HG03565 (cell line): ENCODE results near the gene FGGY.
"Not testable (repeated sequence)": the region's sequence is repeated elsewhere in the genome, so short reads cannot be mapped to it uniquely, and the experiment has no call there.

ENCODE experiments used
- ATAC-seq: cut with Tn5 transposase; IDR thresholded peaks from one replicate; pipeline ENCODE4 v1.9.1; 2021; ENCODE audit warnings: mild to moderate bottlenecking, moderate library complexity; ENCODE audit not compliant: unreplicated experiment

Gene FGGY

DNA sequence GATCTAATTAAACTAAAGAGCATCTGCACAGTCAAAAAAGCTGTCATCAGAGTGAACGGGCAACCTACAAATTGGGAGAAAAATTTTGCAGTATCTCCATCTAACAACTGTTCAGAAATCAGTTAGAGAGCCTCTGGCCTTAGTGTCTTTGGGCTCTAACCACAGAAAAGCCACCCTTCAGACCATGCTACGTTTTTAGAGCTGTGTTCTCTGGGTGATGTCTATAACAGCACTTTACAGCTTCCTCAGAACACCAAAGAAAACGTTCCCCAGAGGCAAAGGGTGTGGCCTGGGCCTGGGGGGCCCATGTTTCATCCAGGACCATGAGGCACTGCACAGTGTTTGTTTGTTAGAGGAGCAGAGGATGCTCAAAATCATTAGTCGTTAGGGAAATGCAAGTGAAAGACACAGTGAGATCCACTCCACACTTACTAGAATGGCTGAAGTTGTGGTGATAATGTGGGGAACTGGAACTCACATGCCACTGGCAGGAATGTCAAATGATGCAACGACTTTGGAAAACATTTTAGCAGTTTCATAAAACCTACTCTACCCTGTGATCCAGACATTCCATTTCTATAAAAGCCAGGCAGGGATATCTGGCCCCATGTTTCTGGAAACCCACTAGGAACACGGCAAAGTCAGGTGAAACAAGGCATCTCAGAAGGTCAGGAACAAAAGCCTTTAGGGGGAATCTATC is 267.4 kb downstream of the FGGY start:
- no peak for ATAC-seq

DNA sequence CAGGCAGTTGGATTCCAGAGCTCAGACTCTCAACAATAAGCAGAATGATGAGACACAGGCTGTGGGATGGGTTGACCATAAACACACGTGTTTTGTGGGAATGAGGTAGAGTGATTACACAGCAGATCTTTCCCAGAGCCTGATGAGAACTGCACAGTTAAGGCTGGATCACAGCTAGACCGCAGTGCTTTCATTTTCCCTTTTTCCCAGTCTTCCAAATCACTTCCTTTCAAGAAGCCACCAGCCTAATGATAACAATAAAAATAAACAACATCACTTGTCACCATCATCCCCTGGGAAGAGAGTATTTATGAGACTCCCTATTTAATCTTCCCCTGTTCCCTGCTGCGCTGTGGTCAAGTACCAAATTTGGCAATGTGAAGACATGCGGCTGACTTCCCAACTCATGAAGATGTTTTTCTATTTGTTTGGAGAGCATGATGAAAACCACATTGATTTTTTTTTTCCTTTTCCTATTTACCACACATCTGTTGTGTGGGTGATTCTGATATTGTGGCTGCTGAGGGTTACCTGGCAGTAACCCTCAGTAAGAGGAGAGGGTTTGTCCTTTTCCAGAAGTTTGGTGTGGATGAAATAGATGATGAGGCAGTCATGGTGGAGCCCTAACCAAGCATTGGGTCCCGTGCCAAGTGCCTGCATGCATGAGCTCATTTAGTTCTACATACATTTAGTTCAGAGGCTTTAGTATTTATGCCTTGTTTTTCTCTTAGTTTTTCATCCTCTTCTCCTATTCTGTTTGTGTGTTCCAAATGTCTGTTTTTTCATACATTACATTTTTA is 268.9 kb downstream of the FGGY start:
- ATAC-seq: no peak

DNA sequence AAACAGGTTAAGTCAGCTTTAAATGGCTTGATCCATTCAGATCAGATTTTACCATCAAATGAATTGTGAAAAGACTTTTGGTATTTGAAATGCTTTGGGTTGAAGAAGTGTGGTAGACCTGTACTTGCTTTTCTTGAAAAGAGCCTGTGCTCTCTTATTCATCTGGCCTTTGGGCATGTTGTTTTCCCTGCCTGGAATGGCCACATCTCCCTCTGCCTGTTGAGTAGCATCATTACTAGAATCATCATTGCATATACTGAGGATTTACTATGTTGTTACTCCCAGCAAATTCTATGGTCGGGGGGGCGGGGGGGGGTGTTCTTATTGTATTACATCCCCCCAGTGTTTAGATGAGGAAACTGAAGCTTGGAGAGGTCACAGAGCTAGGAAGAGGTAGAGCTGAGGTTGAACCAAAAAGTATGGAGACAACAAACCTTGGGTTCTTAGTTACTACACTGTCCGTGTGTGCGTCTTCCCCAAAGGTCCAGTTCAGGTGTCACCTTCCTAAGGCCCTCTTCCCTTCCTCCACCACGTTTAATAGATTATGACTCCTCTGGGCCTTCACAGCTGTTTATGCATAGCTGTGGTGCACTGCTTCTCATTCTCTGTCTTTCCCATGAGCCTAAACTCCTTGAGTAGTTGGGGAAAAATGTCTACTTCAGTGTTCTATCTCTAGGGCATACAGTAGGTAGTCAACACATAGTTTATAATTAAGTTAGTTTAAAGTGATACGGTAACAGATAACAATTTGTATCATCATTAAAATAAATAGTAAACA is 271.5 kb downstream of the FGGY start:
- no peak for ATAC-seq

DNA sequence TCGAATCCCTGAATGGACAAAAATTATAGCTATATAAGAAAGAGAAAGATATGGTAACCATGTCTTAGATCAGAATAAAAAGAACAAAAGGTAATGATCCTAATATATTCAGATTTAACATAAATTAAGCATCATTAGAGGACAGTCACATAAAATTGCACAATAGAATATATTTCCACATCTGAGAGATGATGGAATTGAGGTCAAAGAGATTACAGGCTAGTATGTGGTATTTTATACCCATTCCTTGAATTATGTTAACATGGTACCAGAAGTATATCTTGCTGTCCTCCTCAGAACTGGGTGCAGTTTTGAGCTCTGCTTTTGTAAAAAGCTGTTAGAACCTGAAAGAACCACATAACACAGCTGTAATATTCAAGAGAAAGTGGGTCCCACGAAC is 272.3 kb downstream of the FGGY start:
- ATAC-seq: no peak

DNA sequence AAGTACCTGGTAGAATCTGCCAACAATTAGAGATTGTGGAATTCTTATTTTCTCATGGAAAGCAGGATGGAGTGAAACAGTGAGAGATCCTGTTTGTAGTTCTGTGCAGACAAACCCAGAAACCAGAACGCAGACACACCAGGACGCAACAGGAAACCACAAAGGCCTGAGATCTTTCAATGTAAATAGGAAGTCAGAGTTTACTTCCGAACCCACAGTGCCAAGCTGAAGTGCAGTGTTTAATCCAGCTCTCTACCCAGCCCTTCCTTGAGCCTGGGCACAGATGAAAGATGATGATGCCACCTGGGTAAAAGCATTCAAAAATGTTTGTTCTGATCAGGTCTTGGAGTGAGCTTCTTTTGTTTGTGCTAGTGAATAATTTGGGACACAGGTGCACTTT is 273.6 kb downstream of the FGGY start:
- peak; percentile 77 for ATAC-seq

- ATAC-seq: no peak
Observed at GRCh38 chr1:59574085-59574484, 277.2 kb downstream of the FGGY start.

- peak; percentile 80 for ATAC-seq
Observed at GRCh38 chr1:59577774-59578173, 280.9 kb downstream of the FGGY start.

- no peak for ATAC-seq
Observed at GRCh38 chr1:59579222-59579621, 282.3 kb downstream of the FGGY start.

DNA sequence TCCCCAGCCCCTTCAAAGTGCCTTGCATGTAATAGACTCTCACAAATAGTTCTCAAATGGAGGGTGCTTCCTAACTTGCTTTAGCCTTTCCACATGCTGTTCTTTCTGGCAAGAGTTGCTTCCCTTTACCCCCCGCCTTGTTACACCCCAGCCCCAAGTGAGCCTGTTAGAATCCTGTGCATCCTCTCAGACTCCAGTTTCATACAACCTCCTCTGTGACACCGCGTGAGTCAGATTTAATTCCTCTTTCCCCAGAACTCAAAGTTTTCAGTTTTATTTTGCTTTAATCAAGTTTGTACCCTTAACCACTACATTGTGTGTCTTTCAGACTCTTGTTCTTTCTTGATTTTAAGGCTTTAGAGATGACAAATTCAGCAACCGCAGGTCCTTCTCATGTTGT is 283.4 kb downstream of the FGGY start:
- ATAC-seq: no peak

DNA sequence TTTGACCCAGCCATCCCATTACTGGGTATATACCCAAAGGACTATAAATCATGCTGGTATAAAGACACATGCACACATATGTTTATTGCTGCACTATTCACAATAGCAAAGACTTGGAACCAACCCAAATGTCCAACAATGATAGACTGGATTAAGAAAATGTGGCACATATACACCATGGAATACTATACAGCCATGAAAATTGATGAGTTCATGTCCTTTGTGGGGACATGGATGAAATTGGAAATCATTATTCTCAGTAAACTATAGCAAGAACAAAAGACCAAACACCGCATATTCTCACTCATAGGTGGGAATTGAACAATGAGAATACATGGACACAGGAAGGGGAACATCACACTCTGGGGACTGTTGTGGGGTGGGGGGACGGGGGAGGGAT is 295.5 kb downstream of the FGGY start:
- ATAC-seq: not testable (repeated sequence)

- ATAC-seq: no peak
Observed at GRCh38 chr1:59592924-59593323, 296.0 kb downstream of the FGGY start.

GRCh38 chr1:59593798-59594790 is 297.2 kb downstream of the FGGY start:
- no peak for ATAC-seq

DNA sequence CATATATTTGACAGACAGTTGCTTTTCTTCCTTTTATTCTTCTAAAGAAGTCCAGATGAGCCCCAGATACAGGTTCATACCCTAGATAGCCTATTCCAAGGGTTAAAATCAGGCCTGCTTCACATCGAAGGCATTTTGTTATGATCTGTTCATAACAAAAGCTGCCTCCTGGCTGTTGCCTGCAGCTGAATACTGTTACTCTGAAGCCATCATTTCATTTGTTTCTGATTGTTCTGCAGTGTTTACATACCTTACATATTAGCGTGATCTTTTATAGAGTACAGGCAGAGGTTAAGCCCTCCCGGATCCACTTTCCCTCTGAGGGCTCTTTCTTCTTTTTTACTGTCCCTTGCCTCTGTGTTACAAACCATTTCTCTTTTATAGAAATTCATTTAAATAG is 298.9 kb downstream of the FGGY start:
- no peak for ATAC-seq

GRCh38 chr1:59596432-59596831 is 299.5 kb downstream of the FGGY start:
- no peak for ATAC-seq

- no peak for ATAC-seq
Observed at GRCh38 chr1:59596956-59597355, 300.1 kb downstream of the FGGY start.

- ATAC-seq: no peak
Observed at GRCh38 chr1:59597420-59598119, 300.7 kb downstream of the FGGY start.

DNA sequence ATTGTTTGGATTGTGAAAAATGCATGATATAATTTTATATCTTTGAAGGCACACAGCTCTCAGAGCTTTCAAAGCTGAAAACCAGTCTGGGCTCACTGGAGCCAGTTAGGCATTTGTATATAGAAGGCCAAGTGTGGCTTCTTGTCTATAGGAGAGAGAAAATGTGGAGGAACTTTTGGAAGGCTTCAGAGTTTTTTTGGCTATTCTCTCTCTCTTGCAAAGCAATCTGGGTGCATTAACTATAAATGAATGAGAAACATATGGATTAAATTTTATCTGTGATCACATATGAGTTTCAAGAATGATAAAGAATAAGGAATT is 301.2 kb downstream of the FGGY start:
- ATAC-seq: no peak

GRCh38 chr1:59601041-59601441 is 304.1 kb downstream of the FGGY start:
- no peak for ATAC-seq

DNA sequence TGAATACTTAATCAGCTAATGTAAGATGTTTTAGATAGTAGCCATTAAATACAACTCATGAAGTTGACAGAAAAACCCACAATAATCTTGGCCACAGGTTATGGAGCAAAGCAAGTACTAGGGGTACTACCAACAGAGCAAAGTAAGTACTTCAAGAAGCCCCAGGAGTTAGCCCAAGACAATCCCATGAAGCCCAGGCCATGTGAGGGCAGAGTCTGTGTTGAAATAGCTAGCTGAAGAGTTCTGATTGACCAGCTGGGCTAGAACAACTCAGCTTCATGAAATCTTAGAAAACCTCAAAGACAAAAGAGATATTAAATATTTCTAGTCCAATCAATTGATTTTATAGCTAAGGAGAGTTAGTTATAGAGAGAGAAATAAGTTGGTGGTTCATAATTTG is 304.9 kb downstream of the FGGY start:
- ATAC-seq: no peak

GRCh38 chr1:59604191-59604590 is 307.3 kb downstream of the FGGY start:
- ATAC-seq: no peak
